LNCAP (cell line): ENCODE data around the gene RPGR.
A peak's percentile ranks its signal among the peaks of the same experiment; 100 is the strongest.

Experiments used
- CTCF ChIP-seq: fragments of 450-650 bp; IDR thresholded peaks from 2 replicates; pipeline ENCODE4 v1.5.1; 2017; ENCODE audit warnings: mild to moderate bottlenecking

RPGR gene

GRCh38 chrX:38304010-38304409 is 23.3 kb downstream of the RPGR start:
- peak; percentile 17; the same call in 1 of the 2 replicates for TF ChIP-seq CTCF

- TF ChIP-seq CTCF = no peak
These were observed 33.6 kb downstream of the RPGR start for GRCh38 chrX:38293741-38294140.

- TF ChIP-seq CTCF = no peak
These were observed 39.6 kb downstream of the RPGR start for GRCh38 chrX:38287674-38288073.

- no peak for TF ChIP-seq CTCF
These were observed 41.7 kb downstream of the RPGR start for GRCh38 chrX:38285649-38286048.

GRCh38 chrX:38282049-38282448 is 45.3 kb downstream of the RPGR start:
- no peak for TF ChIP-seq CTCF

GRCh38 chrX:38279188-38279587 is 48.1 kb downstream of the RPGR start:
- no peak for TF ChIP-seq CTCF

- TF ChIP-seq CTCF = no peak
These were observed 48.6 kb downstream of the RPGR start for GRCh38 chrX:38278682-38279081.

GRCh38 chrX:38277802-38278201 is 49.5 kb downstream of the RPGR start:
- TF ChIP-seq CTCF = no peak
